Mucosa of descending colon (tissue), 3 donors: ENCODE data around the gene GNAO1. TPM values are rescaled to one million over a fixed set of nuclear protein-coding genes. Genes with fewer than 3 reads are reported as not detected.

Experiments used
- ATAC-seq: fragments of 200-7000 bp; cut with Tn5 transposase; one replicate; pipeline ENCODE4 v1.9.1; 2020; ENCODE audit warnings: mild to moderate bottlenecking, moderate library complexity
- DNase-seq, 3 donors: peaks; one replicate each; pipeline ENCODE4 v3.0.0-alpha.2; 2020
- H3K36me3 ChIP-seq: fragments of 200-600 bp; one replicate; pipeline ENCODE4 v1.8.0; 2021; ENCODE audit warnings: low read depth, mild to moderate bottlenecking
- H3K4me1 ChIP-seq: fragments of 200-600 bp; one replicate; pipeline ENCODE4 v1.8.0; 2021; ENCODE audit warnings: low read depth, mild to moderate bottlenecking
- H3K4me3 ChIP-seq: fragments of 200-600 bp; one replicate; pipeline ENCODE4 v1.8.0; 2021; ENCODE audit warnings: mild to moderate bottlenecking
- H3K9me3 ChIP-seq: fragments of 200-600 bp; one replicate; pipeline ENCODE4 v1.8.0; 2021; ENCODE audit warnings: mild to moderate bottlenecking
- intact Hi-C, 2 donors: fragments of 100-400 bp; cut with DNase I in 1 of 2; cut with micrococcal nuclease in 1 of 2; formaldehyde crosslinking; loops; one replicate each; pipeline versions ENCODE4 v1.11.0 to v1.11.1; 2022; cut with DNase I, micrococcal nuclease
- total RNA-seq, 3 donors: library from RNA; stranded (reverse); fragmentation: NEBNext Ultra II Directional in 2 of 3; extraction: Animal tissue kit (Norgen Biotek cat#: 25700) in 2 of 3; gene quantifications; one replicate each; pipeline versions ENCODE4 v1.2.1 to v1.2.4, GENCODE V29; 2021 to 2023
- TF ChIP-seq, protein P1 (sequence below): fragments of 200-600 bp; IDR thresholded peaks from one replicate; pipeline ENCODE4 v1.8.0; 2022; ENCODE audit warnings: antibody characterized with exemption, mild to moderate bottlenecking
- donor health status: DM: no; HTN: no; CAD: no; lungs with moderate emphysema.
- donor health status: DM: no; HTN: no; CAD: no.
- donor health status: DM: no; HTN: yes; CAD: no.

Gene GNAO1
- total RNA-seq, 3 donors from 2014 or later = 8.3 to 113 (median 9.8) TPM

GRCh38 chr16:56238188-56238587 is 46.9 kb downstream of the GNAO1 start:
- no peak for DNase-seq
- ATAC-seq = no peak
- intact Hi-C loops = no loop called here
- TF ChIP-seq, protein P1, sequence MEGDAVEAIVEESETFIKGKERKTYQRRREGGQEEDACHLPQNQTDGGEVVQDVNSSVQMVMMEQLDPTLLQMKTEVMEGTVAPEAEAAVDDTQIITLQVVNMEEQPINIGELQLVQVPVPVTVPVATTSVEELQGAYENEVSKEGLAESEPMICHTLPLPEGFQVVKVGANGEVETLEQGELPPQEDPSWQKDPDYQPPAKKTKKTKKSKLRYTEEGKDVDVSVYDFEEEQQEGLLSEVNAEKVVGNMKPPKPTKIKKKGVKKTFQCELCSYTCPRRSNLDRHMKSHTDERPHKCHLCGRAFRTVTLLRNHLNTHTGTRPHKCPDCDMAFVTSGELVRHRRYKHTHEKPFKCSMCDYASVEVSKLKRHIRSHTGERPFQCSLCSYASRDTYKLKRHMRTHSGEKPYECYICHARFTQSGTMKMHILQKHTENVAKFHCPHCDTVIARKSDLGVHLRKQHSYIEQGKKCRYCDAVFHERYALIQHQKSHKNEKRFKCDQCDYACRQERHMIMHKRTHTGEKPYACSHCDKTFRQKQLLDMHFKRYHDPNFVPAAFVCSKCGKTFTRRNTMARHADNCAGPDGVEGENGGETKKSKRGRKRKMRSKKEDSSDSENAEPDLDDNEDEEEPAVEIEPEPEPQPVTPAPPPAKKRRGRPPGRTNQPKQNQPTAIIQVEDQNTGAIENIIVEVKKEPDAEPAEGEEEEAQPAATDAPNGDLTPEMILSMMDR = no peak
- H3K4me1 ChIP-seq = no peaks in the 10 kb centered on the region
- no peaks in the 10 kb centered on the region for H3K36me3 ChIP-seq
- no peaks in the 10 kb centered on the region for H3K9me3 ChIP-seq
- no peak overlapping the region for H3K4me3 ChIP-seq

DNA sequence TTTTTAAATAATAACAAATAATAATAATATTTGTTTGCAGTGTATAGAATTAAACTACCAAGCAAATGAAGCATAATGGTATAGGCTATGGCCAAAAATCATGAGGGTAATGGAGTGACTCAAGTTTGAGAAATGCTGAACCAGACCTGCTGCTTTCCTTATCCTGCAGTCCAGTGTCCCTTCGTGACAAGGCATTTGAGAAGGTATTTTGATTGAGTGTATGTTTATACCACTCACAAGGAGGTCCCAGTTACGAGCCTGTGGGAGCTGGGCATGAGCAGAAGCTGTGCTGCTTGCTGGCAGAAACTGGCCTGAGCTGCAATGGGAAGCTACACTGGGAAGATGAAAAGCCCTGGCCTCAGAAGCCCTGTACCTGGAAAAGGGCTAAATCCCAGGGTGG is 50.3 kb downstream of the GNAO1 start:
- H3K36me3 ChIP-seq = no peaks in the 10 kb centered on the region
- intact Hi-C loops = no loop called here
- TF ChIP-seq, protein P1 = no peak
- H3K4me3 ChIP-seq = no peak overlapping the region
- H3K9me3 ChIP-seq = no peaks in the 10 kb centered on the region
- DNase-seq (no peak), ATAC-seq (no peak)
- H3K4me1 ChIP-seq = no peaks in the 10 kb centered on the region

DNA sequence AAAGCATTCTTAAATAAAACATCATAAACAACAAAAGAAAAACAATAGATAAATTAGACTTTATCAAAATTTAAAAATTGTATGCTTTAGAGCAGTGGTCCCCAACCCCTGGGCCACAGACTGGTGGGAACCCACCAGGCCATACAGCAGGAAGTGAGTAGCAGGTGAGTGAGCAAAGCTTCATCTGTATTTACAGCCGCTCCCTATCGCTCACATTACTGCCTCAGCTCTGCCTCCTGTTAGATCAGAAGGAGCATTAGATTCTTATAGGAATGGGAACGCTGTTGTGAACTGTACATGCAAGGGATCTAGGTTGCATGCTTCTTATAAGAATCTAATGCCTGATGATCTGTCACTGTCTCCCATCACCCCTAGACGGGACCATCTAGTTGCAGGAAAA is 51.5 kb downstream of the GNAO1 start:
- H3K4me1 ChIP-seq = no peaks in the 10 kb centered on the region
- no peak for DNase-seq
- no peaks in the 10 kb centered on the region for H3K9me3 ChIP-seq
- no peaks in the 10 kb centered on the region for H3K36me3 ChIP-seq
- no peak for ATAC-seq
- H3K4me3 ChIP-seq = no peak overlapping the region
- TF ChIP-seq, protein P1 = no peak
- intact Hi-C loops = no loop called here

- H3K4me3 ChIP-seq = no peak overlapping the region
- no peaks in the 10 kb centered on the region for H3K9me3 ChIP-seq
- intact Hi-C loops = no loop called here
- no peaks in the 10 kb centered on the region for H3K4me1 ChIP-seq
- DNase-seq (no peak), ATAC-seq (no peak)
- H3K36me3 ChIP-seq = no peaks in the 10 kb centered on the region
- TF ChIP-seq, protein P1 = no peak
Measured at GRCh38 chr16:56244612-56245011, 53.3 kb downstream of the GNAO1 start.

GRCh38 chr16:56245197-56245596 is 53.9 kb downstream of the GNAO1 start:
- Histone ChIP-seq H3K9me3 (no peaks in the 10 kb centered on the region), H3K4me1 (no peaks in the 10 kb centered on the region)

More at GRCh38 chr16:56245197-56245596, 53.9 kb downstream of the GNAO1 start:
- no peak overlapping the region for H3K4me3 ChIP-seq
- intact Hi-C loops = no loop called here
- DNase-seq (no peak), ATAC-seq (no peak)
- no peaks in the 10 kb centered on the region for H3K36me3 ChIP-seq
- TF ChIP-seq, protein P1 = no peak
